ENCODE results near the gene CDC7.

Gene CDC7

DNA sequence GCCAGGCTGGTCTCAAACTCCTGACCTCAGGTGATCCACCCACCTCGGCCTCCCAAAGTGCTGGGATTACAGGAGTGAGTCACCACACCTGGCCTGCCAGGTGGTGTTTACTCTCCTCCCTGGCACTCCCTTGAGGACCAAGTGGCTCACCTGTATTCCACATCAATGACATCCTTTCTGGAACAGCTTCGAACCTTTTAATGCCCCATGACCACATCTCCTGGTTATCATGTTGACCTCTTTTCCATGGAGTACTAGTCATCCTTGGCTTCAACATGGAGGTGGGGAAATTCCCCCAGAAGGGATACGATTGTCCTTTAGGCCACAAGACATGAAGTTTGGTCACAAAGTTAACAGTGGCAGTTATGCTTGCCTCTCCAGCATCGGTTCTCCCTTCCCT, 66.9 kb downstream of the CDC7 start:
- H3K9me3 ChIP-seq (ENCODE audit: control insufficient read depth, insufficient read depth, low read length): no peaks in the 10 kb centered on the region
- peaks cover 5% of the 10 kb centered on the region for H3K4me1 ChIP-seq (ENCODE audit: control insufficient read depth, insufficient read depth, low read length)
- no peak overlapping the region for H3K9ac ChIP-seq (ENCODE audit: low read depth, low read length)
- no peaks in the 10 kb centered on the region for H3K36me3 ChIP-seq (ENCODE audit: control insufficient read depth, insufficient read depth, low read length)
- no peaks in the 10 kb centered on the region for H3K27me3 ChIP-seq (ENCODE audit: control insufficient read depth, insufficient read depth, low read length)
- no peak overlapping the region for H3K4me3 ChIP-seq (ENCODE audit: low read depth, low read length)

DNA sequence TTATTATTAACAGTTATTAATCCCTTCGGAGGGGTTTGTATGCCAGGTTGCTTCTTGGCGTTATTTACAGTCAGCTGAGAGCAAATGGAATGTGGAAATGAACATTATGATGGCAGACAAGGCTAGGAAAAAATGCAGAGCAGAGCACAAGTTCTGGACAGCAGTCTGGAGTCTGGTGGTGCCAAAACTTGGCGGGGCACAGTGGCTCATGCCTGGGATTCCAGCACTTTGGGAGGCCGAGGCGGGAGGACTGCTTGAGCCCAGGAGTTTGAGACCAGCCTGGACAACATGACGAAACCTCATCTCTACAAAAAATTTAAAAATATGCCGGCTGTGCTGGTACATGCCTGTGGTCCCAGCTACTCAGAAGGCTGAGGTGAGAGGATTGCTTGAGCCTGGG, 67.6 kb downstream of the CDC7 start:
- H3K4me3 ChIP-seq (ENCODE audit: low read depth, low read length): no peak overlapping the region
- no peaks in the 10 kb centered on the region for H3K9me3 ChIP-seq (ENCODE audit: control insufficient read depth, insufficient read depth, low read length)
- H3K36me3 ChIP-seq (ENCODE audit: control insufficient read depth, insufficient read depth, low read length): no peaks in the 10 kb centered on the region
- no peaks in the 10 kb centered on the region for H3K27me3 ChIP-seq (ENCODE audit: control insufficient read depth, insufficient read depth, low read length)
- H3K9ac ChIP-seq (ENCODE audit: low read depth, low read length): no peak overlapping the region
- peaks cover 5% of the 10 kb centered on the region for H3K4me1 ChIP-seq (ENCODE audit: control insufficient read depth, insufficient read depth, low read length)

DNA sequence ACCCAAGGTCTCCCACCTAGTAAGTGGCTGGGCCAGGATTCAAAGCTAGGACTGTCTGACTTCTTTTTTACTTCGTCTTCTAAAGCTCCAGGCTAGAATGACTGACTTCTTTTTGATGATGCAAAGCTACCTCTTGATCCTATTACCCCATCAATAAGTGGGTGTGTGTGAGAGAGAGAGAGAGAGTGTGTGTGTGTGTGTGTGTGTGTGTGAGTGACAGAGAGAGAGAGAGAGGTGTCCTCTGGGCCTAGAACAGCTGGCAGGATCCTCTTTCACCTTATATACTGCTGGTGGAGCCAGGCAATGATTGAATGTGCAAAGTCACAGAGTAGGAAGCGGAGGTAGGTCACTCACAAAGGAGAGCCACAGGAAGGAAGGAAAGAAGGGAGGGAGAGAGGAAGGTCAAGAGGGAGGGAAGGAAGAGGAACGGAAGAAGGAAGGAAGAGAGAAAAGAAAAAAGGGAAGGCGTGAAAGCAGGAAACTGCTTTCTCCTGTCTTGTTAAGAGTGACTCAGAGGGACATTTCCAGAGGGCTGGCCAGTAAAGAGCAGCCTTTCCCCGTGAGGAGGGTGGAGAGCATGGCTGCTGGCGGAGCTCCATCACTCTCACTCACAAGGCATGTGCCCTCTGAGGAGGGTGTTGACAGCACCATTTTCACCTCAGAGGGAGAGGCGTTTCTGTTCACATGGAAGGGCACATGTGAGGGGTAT, 68.9 kb downstream of the CDC7 start:
- Histone ChIP-seq H3K4me1 (ENCODE audit: control insufficient read depth, insufficient read depth, low read length) (peaks cover 5% of the 10 kb centered on the region), H3K9ac (ENCODE audit: low read depth, low read length) (no peak overlapping the region), H3K9me3 (ENCODE audit: control insufficient read depth, insufficient read depth, low read length) (no peaks in the 10 kb centered on the region), H3K36me3 (ENCODE audit: control insufficient read depth, insufficient read depth, low read length) (no peaks in the 10 kb centered on the region), H3K27me3 (ENCODE audit: control insufficient read depth, insufficient read depth, low read length) (no peaks in the 10 kb centered on the region), H3K4me3 (ENCODE audit: low read depth, low read length) (no peak overlapping the region)

DNA sequence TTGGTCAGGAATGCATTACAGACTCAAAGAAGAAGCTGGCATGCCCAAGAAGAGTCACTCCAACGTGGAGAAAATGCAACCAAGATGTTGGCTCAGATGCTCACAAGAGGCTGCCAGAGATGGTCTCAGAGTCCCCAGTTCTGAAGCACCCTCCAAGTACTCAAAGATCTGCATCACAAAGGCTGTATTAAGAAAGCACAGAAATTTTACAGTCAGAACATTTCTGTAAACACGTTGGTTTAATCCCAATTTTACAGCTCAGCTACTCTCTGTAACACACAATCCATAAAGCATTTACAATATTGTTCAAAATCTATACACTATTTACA, 69.4 kb downstream of the CDC7 start:
- no peaks in the 10 kb centered on the region for H3K36me3 ChIP-seq (ENCODE audit: control insufficient read depth, insufficient read depth, low read length)
- no peak overlapping the region for H3K4me3 ChIP-seq (ENCODE audit: low read depth, low read length)
- H3K9me3 ChIP-seq (ENCODE audit: control insufficient read depth, insufficient read depth, low read length): no peaks in the 10 kb centered on the region
- peaks cover under 1% of the 10 kb centered on the region for H3K4me1 ChIP-seq (ENCODE audit: control insufficient read depth, insufficient read depth, low read length)
- H3K9ac ChIP-seq (ENCODE audit: low read depth, low read length): no peak overlapping the region
- H3K27me3 ChIP-seq (ENCODE audit: control insufficient read depth, insufficient read depth, low read length): no peaks in the 10 kb centered on the region

DNA sequence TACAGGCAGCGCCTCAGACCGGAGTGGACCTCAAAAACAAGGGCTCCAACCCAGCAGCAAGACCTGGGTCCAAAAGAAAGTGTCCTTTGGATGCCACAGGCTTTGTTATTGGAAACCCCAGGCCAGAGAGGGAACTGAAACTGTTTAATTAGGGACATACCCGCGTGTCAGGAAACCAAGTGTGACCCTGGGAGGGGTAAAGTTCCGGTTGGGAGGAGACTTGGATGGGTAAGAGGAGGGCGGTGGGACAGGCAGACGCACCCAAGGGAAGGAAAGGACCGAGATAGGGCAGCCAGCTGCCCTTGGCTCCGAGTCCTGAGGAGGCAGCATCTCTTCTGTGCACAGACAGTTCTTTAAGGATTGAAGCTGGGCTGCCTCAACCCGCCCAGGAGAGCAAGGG, 71.4 kb downstream of the CDC7 start:
- H3K4me3 ChIP-seq (ENCODE audit: low read depth, low read length): no peak overlapping the region
- no peak overlapping the region for H3K9ac ChIP-seq (ENCODE audit: low read depth, low read length)
- H3K9me3 ChIP-seq (ENCODE audit: control insufficient read depth, insufficient read depth, low read length): no peaks in the 10 kb centered on the region

More for the DNA sequence above, 71.4 kb downstream of the CDC7 start:
- Histone ChIP-seq H3K36me3 (ENCODE audit: control insufficient read depth, insufficient read depth, low read length) (no peaks in the 10 kb centered on the region), H3K27me3 (ENCODE audit: control insufficient read depth, insufficient read depth, low read length) (no peaks in the 10 kb centered on the region), H3K4me1 (ENCODE audit: control insufficient read depth, insufficient read depth, low read length) (no peaks in the 10 kb centered on the region)
